K562 (cell line): Measurements from ENCODE around the gene HNRNPF. TPM values are rescaled to one million over a fixed set of nuclear protein-coding genes. Genes with fewer than 3 reads are reported as not detected.

ENCODE experiments used
- ARHGAP35 ChIP-seq: fragments of 450-650 bp; IDR thresholded peaks from 2 replicates; pipeline ENCODE4 v1.6.1; 2018; ENCODE audit not compliant: partially characterized antibody
- CBX1 ChIP-seq: sonication (generic); IDR thresholded peaks from 2 replicates; pipeline ENCODE4 v1.6.1; 2016; ENCODE audit warnings: antibody characterized with exemption, low read depth, mild to moderate bottlenecking
- CHAMP1 ChIP-seq: fragments of 450-650 bp; IDR thresholded peaks from 2 replicates; pipeline ENCODE4 v1.6.1; 2016; ENCODE audit warnings: mild to moderate bottlenecking
- FOSL1 ChIP-seq: fragments of 200-800 bp; sonication (Bioruptor generic); conservative IDR thresholded peaks from 2 replicates; pipeline ENCODE4 v1.6.1; 2016; ENCODE audit warnings: missing genetic modification characterization, missing compliant biosample characterization
- FOXA3 ChIP-seq, 2 experiments: fragments of 450-650 bp in 1 of 2; sonication (generic) in 1 of 2; formaldehyde crosslinking; IDR thresholded peaks in 1 of 2; conservative IDR thresholded peaks in 1 of 2; 2 replicates each; pipeline versions ENCODE4 v1.4.0 to v1.8.0; 2020 to 2022; ENCODE audit warnings: mild to moderate bottlenecking in 2 of 2, missing genetic modification reagents in 1 of 2
- HSF4 ChIP-seq: fragments of 250-450 bp; sonication (Bioruptor Pico); IDR thresholded peaks from 2 replicates; pipeline ENCODE4 v2.1.2; 2022; ENCODE audit warnings: mild to moderate bottlenecking, moderate library complexity, borderline replicate concordance
- KAT2B ChIP-seq: IDR thresholded peaks from one replicate; pipeline ENCODE4 v1.6.1; 2012; ENCODE audit warnings: low read depth, mild to moderate bottlenecking, control low read depth, inconsistent platforms, low read length, moderate library complexity
- LEF1 ChIP-seq: fragments of 450-650 bp; IDR thresholded peaks from 2 replicates; pipeline ENCODE4 v1.6.1; 2016; ENCODE audit warnings: mild to moderate bottlenecking
- MAZ ChIP-seq, 2 experiments: fragments of 450-650 bp in 1 of 2; sonication (generic) in 1 of 2; formaldehyde crosslinking; IDR thresholded peaks in 1 of 2; conservative IDR thresholded peaks in 1 of 2; 2 replicates each; pipeline versions ENCODE4 v1.4.0 to v1.5.0; 2020; ENCODE audit warnings: mild to moderate bottlenecking in 1 of 2, missing genetic modification reagents in 1 of 2
- NCOA2 ChIP-seq, 2 experiments: fragments of 450-650 bp; IDR thresholded peaks; 2 replicates each; pipeline ENCODE4 v1.6.1; 2018; ENCODE audit warnings: mild to moderate bottlenecking in 2 of 2, moderate library complexity in 1 of 2; ENCODE audit not compliant: partially characterized antibody in 2 of 2
- PYGO2 ChIP-seq: fragments of 450-650 bp; IDR thresholded peaks from 2 replicates; pipeline ENCODE4 v1.6.1; 2016; ENCODE audit warnings: mild to moderate bottlenecking, missing genetic modification characterization, moderate library complexity, missing compliant biosample characterization
- SRSF9 ChIP-seq: fragments of 200-400 bp; formaldehyde crosslinking; IDR thresholded peaks from 2 replicates; pipeline ENCODE4 v1.6.1; 2017; ENCODE audit warnings: low read depth, low read length, borderline replicate concordance
- ZBTB11 ChIP-seq, 3 experiments: fragments of 200-800 bp in 1 of 3; fragments of 250-450 bp in 1 of 3; fragments of 450-650 bp in 1 of 3; sonication (Bioruptor Pico) in 1 of 3; sonication (Bioruptor generic) in 1 of 3; formaldehyde crosslinking in 1 of 3; IDR thresholded peaks; 2 replicates each; pipeline versions ENCODE4 v1.6.1 to v1.8.0; 2016 to 2022; ENCODE audit warnings: mild to moderate bottlenecking in 2 of 3, missing genetic modification characterization in 2 of 3, missing compliant biosample characterization in 1 of 3, moderate library complexity in 1 of 3
- ZFP91 ChIP-seq: sonication (generic); formaldehyde crosslinking; IDR thresholded peaks from 2 replicates; pipeline ENCODE4 v1.8.0; 2022; ENCODE audit warnings: mild to moderate bottlenecking, missing genetic modification reagents
- ZFX ChIP-seq: sonication (generic); formaldehyde crosslinking; IDR thresholded peaks from 2 replicates; pipeline ENCODE4 v1.8.0; 2022; ENCODE audit warnings: mild to moderate bottlenecking, missing genetic modification reagents, moderate library complexity
- ZNF41 ChIP-seq: fragments of 250-450 bp; sonication (Bioruptor Pico); conservative IDR thresholded peaks from 2 replicates; pipeline ENCODE4 v1.4.0; 2020; ENCODE audit warnings: mild to moderate bottlenecking
- ZNF766 ChIP-seq: fragments of 200-800 bp; sonication (Bioruptor generic); conservative IDR thresholded peaks from 2 replicates; pipeline ENCODE4 v1.6.1; 2016; ENCODE audit warnings: missing genetic modification characterization, missing compliant biosample characterization
- ZNF79 ChIP-seq: fragments of 250-450 bp; sonication (Bioruptor Pico); IDR thresholded peaks from 2 replicates; pipeline ENCODE4 v1.4.0; 2020; ENCODE audit warnings: low read depth, mild to moderate bottlenecking, moderate library complexity
- polyA plus RNA-seq, 8 experiments: library from polyadenylated mRNA; depleted of rRNA in 4 of 8; stranded (reverse) in 5 of 8; unstranded in 3 of 8; fragments of >200 nt; fragmentation: Nextera tagmentation in 2 of 8; fragmentation: Illumina TruSeq in 1 of 8; extraction: Ambion mirVana in 2 of 8; extraction: Trizol in 1 of 8; gene quantifications; 2 replicates each; pipeline versions ENCODE4 v1.2.1 to v1.2.3, GENCODE V29; 2011 to 2014; ENCODE audit warnings: inconsistent platforms in 1 of 8, missing spikeins in 1 of 8
- total RNA-seq, 7 experiments: library from RNA; depleted of rRNA in 6 of 7; stranded (reverse); fragments of >200 nt in 6 of 7; fragmentation: Illumina TruSeq in 2 of 7; extraction: Trizol in 2 of 7; gene quantifications; 2 replicates each; pipeline versions ENCODE4 v1.2.1 to v1.2.3, GENCODE V29; 2011 to 2021; ENCODE audit warnings: low replicate concordance in 1 of 7

The HNRNPF gene
- total and polyA plus RNA-seq, 9 of the 15 experiments (the other 6 are each of a cell fraction or from before 2014, with no cell fraction given), result 192 to 489 (median 416) TPM

GRCh38 chr10:43417950-43418768 lies 9.2 kb upstream of the HNRNPF start (continued):
- TF ChIP-seq ZNF766 (CRISPR knock-in tag), result peak; percentile 91; the same call in 1 of the 2 replicates
- TF ChIP-seq ZFP91 (CRISPR knock-in tag), result no peak
- no peak; the same call in 1 of the 2 replicates for TF ChIP-seq ZNF79
- TF ChIP-seq NCOA2 (IDR thresholded peaks at IDR 0.05; ENCODE audit: partially characterized antibody in 2 of 2), result peak in 1 of 2 experiments; percentile 95
- no peak for TF ChIP-seq KAT2B
- peak; percentile 85 for TF ChIP-seq ZNF41 (CRISPR knock-in tag)
- peak; percentile 86 for TF ChIP-seq FOSL1
- TF ChIP-seq LEF1, result peak; percentile 100
- TF ChIP-seq PYGO2 (tag), result peak; percentile 85
- TF ChIP-seq CBX1, result peak; percentile 90
- no peak for TF ChIP-seq SRSF9
- TF ChIP-seq ARHGAP35, result no peak
- peak; percentile 66 for TF ChIP-seq ZFX (CRISPR knock-in tag)
- TF ChIP-seq MAZ (CRISPR knock-in tag; conservative IDR thresholded peaks at IDR 0.05 in 1 of 2, IDR thresholded peaks at IDR 0.05 in 1 of 2), result peak; percentile 96 to 97
- TF ChIP-seq CHAMP1, result peak; percentile 99
- TF ChIP-seq HSF4 (CRISPR knock-in tag), result peak; percentile 81
- peak in 2 of 3 experiments; percentile 15 to 87; a peak in 2 of 6 replicates for TF ChIP-seq ZBTB11 (CRISPR knock-in tag; IDR thresholded peaks at IDR 0.05)
- peak in 1 of 2 experiments; percentile 42; a peak in 1 of 4 replicates for TF ChIP-seq FOXA3 (CRISPR knock-in tag; conservative IDR thresholded peaks at IDR 0.05 in 1 of 2, IDR thresholded peaks at IDR 0.05 in 1 of 2)
